ENCODE measurements around the gene BPIFA3. TPM values are rescaled to one million over a fixed set of nuclear protein-coding genes. Genes with fewer than 3 reads are reported as not detected.

The BPIFA3 gene
- polyA plus RNA-seq, 1 donor from 2014 or later, result not detected

- H3K9me2 ChIP-seq (ENCODE audit: insufficient read depth, low read length), result no peaks in the 10 kb centered on the region
- H3F3A ChIP-seq (ENCODE audit: insufficient read depth, low read length, poor library complexity, severe bottlenecking), result no peaks in the 10 kb centered on the region
- no peak overlapping the region for H3K27ac ChIP-seq (ENCODE audit: low read length)
- no peaks in the 10 kb centered on the region for H3K36me3 ChIP-seq (ENCODE audit: insufficient read depth, low read length)
- H3K4me3 ChIP-seq (ENCODE audit: low read length), result no peak overlapping the region
- H3K79me2 ChIP-seq (replicated peaks; ENCODE audit: insufficient read depth, low read length), result no peaks in the 10 kb centered on the region
- H3K4me2 ChIP-seq (ENCODE audit: low read length), result no peak overlapping the region
- H3K9me3 ChIP-seq (ENCODE audit: low read length), result no peaks in the 10 kb centered on the region
- no peaks in the 10 kb centered on the region for H3K27me3 ChIP-seq (ENCODE audit: insufficient read depth, low read depth, low read length)
- H4K20me1 ChIP-seq (ENCODE audit: insufficient read depth), result no peaks in the 10 kb centered on the region
- TF ChIP-seq EZH2 (IDR thresholded peaks at IDR 0.05; ENCODE audit: borderline replicate concordance, insufficient read depth, low read length, poor library complexity, severe bottlenecking) (no peak), POLR2AphosphoS5 (IDR thresholded peaks at IDR 0.05) (no peak), REST (IDR thresholded peaks at IDR 0.05; ENCODE audit: borderline replicate concordance) (no peak), MXI1 (conservative IDR thresholded peaks at IDR 0.05; ENCODE audit: poor library complexity, severe bottlenecking) (no peak), CTCF (IDR thresholded peaks at IDR 0.05; ENCODE audit: poor library complexity, severe bottlenecking) (no peak), TAF1 (IDR thresholded peaks at IDR 0.05; ENCODE audit: low read depth) (no peak), EP300 (conservative IDR thresholded peaks at IDR 0.05; ENCODE audit: poor library complexity, severe bottlenecking) (no peak), SMC3 (conservative IDR thresholded peaks at IDR 0.05; ENCODE audit: poor library complexity) (no peak), RAD21 (conservative IDR thresholded peaks at IDR 0.05) (no peak)
- no peak overlapping the region for H2AFZ ChIP-seq (ENCODE audit: low read depth, low read length)
- H3K9ac ChIP-seq (ENCODE audit: low read length), result no peak overlapping the region
These were observed 14.1 kb downstream of the BPIFA3 start for GRCh38 chr20:33231237-33231636.

- Histone ChIP-seq H3K27ac (ENCODE audit: low read length) (no peak overlapping the region), H3K36me3 (ENCODE audit: insufficient read depth, low read length) (no peaks in the 10 kb centered on the region), H4K20me1 (ENCODE audit: insufficient read depth) (no peaks in the 10 kb centered on the region), H3K79me2 (replicated peaks; ENCODE audit: insufficient read depth, low read length) (no peaks in the 10 kb centered on the region), H2AFZ (ENCODE audit: low read depth, low read length) (no peak overlapping the region), H3K27me3 (ENCODE audit: insufficient read depth, low read depth, low read length) (no peaks in the 10 kb centered on the region), H3F3A (ENCODE audit: insufficient read depth, low read length, poor library complexity, severe bottlenecking) (no peaks in the 10 kb centered on the region), H3K4me2 (ENCODE audit: low read length) (no peak overlapping the region), H3K9me3 (ENCODE audit: low read length) (no peaks in the 10 kb centered on the region), H3K9ac (ENCODE audit: low read length) (no peak overlapping the region), H3K9me2 (ENCODE audit: insufficient read depth, low read length) (no peaks in the 10 kb centered on the region), H3K4me3 (ENCODE audit: low read length) (no peak overlapping the region)
- TF ChIP-seq REST (IDR thresholded peaks at IDR 0.05; ENCODE audit: borderline replicate concordance) (no peak), MXI1 (conservative IDR thresholded peaks at IDR 0.05; ENCODE audit: poor library complexity, severe bottlenecking) (no peak), TAF1 (IDR thresholded peaks at IDR 0.05; ENCODE audit: low read depth) (no peak), CTCF (IDR thresholded peaks at IDR 0.05; ENCODE audit: poor library complexity, severe bottlenecking) (no peak), POLR2AphosphoS5 (IDR thresholded peaks at IDR 0.05) (no peak), EZH2 (IDR thresholded peaks at IDR 0.05; ENCODE audit: borderline replicate concordance, insufficient read depth, low read length, poor library complexity, severe bottlenecking) (no peak), SMC3 (conservative IDR thresholded peaks at IDR 0.05; ENCODE audit: poor library complexity) (no peak), RAD21 (conservative IDR thresholded peaks at IDR 0.05) (no peak), EP300 (conservative IDR thresholded peaks at IDR 0.05; ENCODE audit: poor library complexity, severe bottlenecking) (no peak)
These were observed 15.4 kb downstream of the BPIFA3 start for GRCh38 chr20:33232486-33233072.
